Measurements from ENCODE around the gene SV2C.

GRCh38 chr5:76291305-76292077 is 208.3 kb downstream of the SV2C start:
- no peak for TF ChIP-seq FOXP4 (CRISPR knock-in tag; IDR thresholded peaks at IDR 0.05)
- no peak for TF ChIP-seq SP1 (CRISPR knock-in tag; conservative IDR thresholded peaks at IDR 0.05)
- TF ChIP-seq FOXJ3 (CRISPR knock-in tag; IDR thresholded peaks at IDR 0.05; ENCODE audit: borderline replicate concordance), result no peak
- no peak for TF ChIP-seq HMGXB4 (CRISPR knock-in tag; IDR thresholded peaks at IDR 0.05)
- no peak for TF ChIP-seq ZNF423 (CRISPR knock-in tag; IDR thresholded peaks at IDR 0.05)
- TF ChIP-seq CTCF (IDR thresholded peaks at IDR 0.05), result no peak
- no peak for TF ChIP-seq E2F5 (CRISPR knock-in tag; IDR thresholded peaks at IDR 0.05)
